Measurements from ENCODE around the gene RCBTB1.

RCBTB1 gene

GRCh38 chr13:49629947-49630346 is 44.6 kb upstream of the RCBTB1 start:
- peaks cover 9% of the 10 kb centered on the region for H3K36me3 ChIP-seq (replicated peaks; ENCODE audit: low read depth, low read length)

GRCh38 chr13:49629196-49629938 is 44.0 kb upstream of the RCBTB1 start:
- no peak overlapping the region for H2AFZ ChIP-seq (ENCODE audit: low read depth, low read length)
- H4K20me1 ChIP-seq (ENCODE audit: insufficient read depth, low read length), result no peaks in the 10 kb centered on the region
- peaks cover 11% of the 10 kb centered on the region for H3K79me2 ChIP-seq (ENCODE audit: low read length)
- TF ChIP-seq, protein P1, sequence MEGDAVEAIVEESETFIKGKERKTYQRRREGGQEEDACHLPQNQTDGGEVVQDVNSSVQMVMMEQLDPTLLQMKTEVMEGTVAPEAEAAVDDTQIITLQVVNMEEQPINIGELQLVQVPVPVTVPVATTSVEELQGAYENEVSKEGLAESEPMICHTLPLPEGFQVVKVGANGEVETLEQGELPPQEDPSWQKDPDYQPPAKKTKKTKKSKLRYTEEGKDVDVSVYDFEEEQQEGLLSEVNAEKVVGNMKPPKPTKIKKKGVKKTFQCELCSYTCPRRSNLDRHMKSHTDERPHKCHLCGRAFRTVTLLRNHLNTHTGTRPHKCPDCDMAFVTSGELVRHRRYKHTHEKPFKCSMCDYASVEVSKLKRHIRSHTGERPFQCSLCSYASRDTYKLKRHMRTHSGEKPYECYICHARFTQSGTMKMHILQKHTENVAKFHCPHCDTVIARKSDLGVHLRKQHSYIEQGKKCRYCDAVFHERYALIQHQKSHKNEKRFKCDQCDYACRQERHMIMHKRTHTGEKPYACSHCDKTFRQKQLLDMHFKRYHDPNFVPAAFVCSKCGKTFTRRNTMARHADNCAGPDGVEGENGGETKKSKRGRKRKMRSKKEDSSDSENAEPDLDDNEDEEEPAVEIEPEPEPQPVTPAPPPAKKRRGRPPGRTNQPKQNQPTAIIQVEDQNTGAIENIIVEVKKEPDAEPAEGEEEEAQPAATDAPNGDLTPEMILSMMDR (IDR thresholded peaks at IDR 0.05; ENCODE audit: low read depth, low read length), result no peak
- TF ChIP-seq EZH2phosphoT487 (IDR thresholded peaks at IDR 0.05; ENCODE audit: low read depth), result no peak
- H3K27me3 ChIP-seq (ENCODE audit: low read depth, low read length), result no peaks in the 10 kb centered on the region
- peaks cover 15% of the 10 kb centered on the region for H3K4me1 ChIP-seq (ENCODE audit: low read length)
- no peaks in the 10 kb centered on the region for H3K9me3 ChIP-seq (ENCODE audit: insufficient read depth, low read length)
- H3K4me2 ChIP-seq (ENCODE audit: low read length), result peak overlapping the region; percentile 62
- H3K36me3 ChIP-seq (replicated peaks; ENCODE audit: low read depth, low read length), result peaks cover 9% of the 10 kb centered on the region
- H3K9ac ChIP-seq (ENCODE audit: low read length), result no peak overlapping the region
- peak overlapping the region; percentile 77 for H3K4me3 ChIP-seq (ENCODE audit: low read length)
- no peak overlapping the region for H3K27ac ChIP-seq (ENCODE audit: low read length)

More at GRCh38 chr13:49629947-49630346, 44.6 kb upstream of the RCBTB1 start:
- Histone ChIP-seq H3K27ac (ENCODE audit: low read length) (no peak overlapping the region), H4K20me1 (ENCODE audit: insufficient read depth, low read length) (no peaks in the 10 kb centered on the region), H3K27me3 (ENCODE audit: low read depth, low read length) (no peaks in the 10 kb centered on the region), H3K4me1 (ENCODE audit: low read length) (peaks cover 15% of the 10 kb centered on the region), H3K79me2 (ENCODE audit: low read length) (peaks cover 11% of the 10 kb centered on the region), H3K4me2 (ENCODE audit: low read length) (no peak overlapping the region), H2AFZ (ENCODE audit: low read depth, low read length) (no peak overlapping the region), H3K9me3 (ENCODE audit: insufficient read depth, low read length) (no peaks in the 10 kb centered on the region), H3K9ac (ENCODE audit: low read length) (no peak overlapping the region), H3K4me3 (ENCODE audit: low read length) (no peak overlapping the region)
- TF ChIP-seq, protein P1 (IDR thresholded peaks at IDR 0.05; ENCODE audit: low read depth, low read length), result no peak
- no peak for TF ChIP-seq EZH2phosphoT487 (IDR thresholded peaks at IDR 0.05; ENCODE audit: low read depth)

DNA sequence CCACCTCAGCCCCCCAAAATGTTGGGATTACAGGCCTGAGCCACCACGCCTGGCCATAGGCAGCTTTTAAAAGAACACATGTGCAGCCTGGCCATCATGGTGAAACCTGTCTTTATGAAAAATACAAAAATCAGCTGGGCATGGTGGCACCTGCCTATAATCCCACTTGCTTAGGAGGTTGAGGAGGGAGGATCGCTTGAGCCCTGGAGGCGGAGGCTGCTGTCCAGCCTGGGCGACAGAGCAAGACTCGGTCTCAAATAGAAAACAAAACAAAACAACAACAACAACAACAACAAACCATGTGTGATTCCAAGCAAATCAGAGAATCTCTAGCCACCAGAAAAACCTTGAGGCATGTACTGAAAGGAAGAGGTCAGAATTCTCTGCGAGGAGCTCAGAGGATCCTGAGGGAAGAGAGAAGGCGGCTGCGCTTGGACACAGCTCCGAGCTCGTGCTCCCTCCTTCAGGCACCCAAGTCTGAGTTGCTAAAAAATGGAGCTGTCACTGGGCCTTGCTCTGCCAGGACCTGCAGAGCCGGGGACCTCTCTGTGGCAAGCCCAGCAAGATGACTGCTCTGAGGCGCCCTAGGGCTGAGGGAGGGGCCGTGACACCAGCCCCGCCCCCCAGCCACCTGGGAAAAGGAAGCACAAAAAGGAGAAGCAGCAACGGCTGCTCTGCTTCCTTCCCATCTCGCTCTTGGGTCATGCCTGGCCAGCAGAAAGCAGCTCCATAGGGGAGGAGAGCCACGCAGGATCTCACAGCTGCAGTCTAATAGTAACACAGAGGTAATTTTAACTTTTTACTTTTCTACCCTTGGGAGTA is 42.7 kb upstream of the RCBTB1 start, which contains the start of gene ARL11:
ARL11 (plus strand) TSS at position 677 of the 822 bp plus-strand sequence. CDS start 1,941 bp downstream, outside the sequence.
- H4K20me1 ChIP-seq (ENCODE audit: insufficient read depth, low read length), result no peaks in the 10 kb centered on the region
- H3K9me3 ChIP-seq (ENCODE audit: insufficient read depth, low read length), result no peaks in the 10 kb centered on the region
- H3K27me3 ChIP-seq (ENCODE audit: low read depth, low read length), result no peaks in the 10 kb centered on the region
- peak within 1 kb of the TSS; percentile 88 for H2AFZ ChIP-seq (ENCODE audit: low read depth, low read length)
- TF ChIP-seq EZH2phosphoT487 (IDR thresholded peaks at IDR 0.05; ENCODE audit: low read depth), result no peak
- peak within 1 kb of the TSS; percentile 24 for H3K27ac ChIP-seq (ENCODE audit: low read length)
- peaks cover 11% of the 10 kb centered on the region for H3K79me2 ChIP-seq (ENCODE audit: low read length)
- peak within 1 kb of the TSS; percentile 77 for H3K4me3 ChIP-seq (ENCODE audit: low read length)
- peaks cover 9% of the 10 kb centered on the region for H3K36me3 ChIP-seq (replicated peaks; ENCODE audit: low read depth, low read length)
- H3K4me1 ChIP-seq (ENCODE audit: low read length), result peaks cover 15% of the 10 kb centered on the region
- peak within 1 kb of the TSS; percentile 62 for H3K4me2 ChIP-seq (ENCODE audit: low read length)
- peak within 1 kb of the TSS; percentile 69 for H3K9ac ChIP-seq (ENCODE audit: low read length)

GRCh38 chr13:49625392-49626079 is 40.2 kb upstream of the RCBTB1 start:
- Histone ChIP-seq H3K4me3 (ENCODE audit: low read length) (no peak overlapping the region), H3K36me3 (replicated peaks; ENCODE audit: low read depth, low read length) (peaks cover 5% of the 10 kb centered on the region), H3K4me1 (ENCODE audit: low read length) (peaks cover 15% of the 10 kb centered on the region), H4K20me1 (ENCODE audit: insufficient read depth, low read length) (no peaks in the 10 kb centered on the region), H3K4me2 (ENCODE audit: low read length) (no peak overlapping the region), H3K27me3 (ENCODE audit: low read depth, low read length) (no peaks in the 10 kb centered on the region), H3K79me2 (ENCODE audit: low read length) (peaks cover 11% of the 10 kb centered on the region), H3K9me3 (ENCODE audit: insufficient read depth, low read length) (no peaks in the 10 kb centered on the region), H3K27ac (ENCODE audit: low read length) (no peak overlapping the region), H2AFZ (ENCODE audit: low read depth, low read length) (no peak overlapping the region), H3K9ac (ENCODE audit: low read length) (no peak overlapping the region)
- TF ChIP-seq, protein P1 (IDR thresholded peaks at IDR 0.05; ENCODE audit: low read depth, low read length), result no peak
- no peak for TF ChIP-seq EZH2phosphoT487 (IDR thresholded peaks at IDR 0.05; ENCODE audit: low read depth)

Data from OCI-LY3 (cell line).